GM23338 (cell line): Measurements from ENCODE around the gene PMIS2. TPM values are rescaled to one million over a fixed set of nuclear protein-coding genes. Genes with fewer than 3 reads are reported as not detected.

ENCODE experiments used
- ATAC-seq: fragments of 200-7000 bp; cut with Tn5 transposase; 3 replicates; pipeline ENCODE4 v1.9.1; 2020
- DNase-seq: peaks from one replicate; pipeline ENCODE4 v3.0.0-alpha.2; 2015; ENCODE audit warnings: low spot score
- H2AFZ ChIP-seq: fragments of 200-600 bp; sonication (generic); 2 replicates; pipeline ENCODE4 v1.8.0; 2016; ENCODE audit warnings: antibody characterized with exemption, mild to moderate bottlenecking, moderate library complexity
- H3F3A ChIP-seq: fragments of 200-600 bp; sonication (generic); replicated peaks from 2 replicates; pipeline ENCODE4 v1.8.0; 2017; ENCODE audit warnings: antibody characterized with exemption, mixed run types, low read depth
- H3K27ac ChIP-seq: fragments of 200-600 bp; sonication (generic); 2 replicates; pipeline ENCODE4 v1.6.1; 2016; ENCODE audit warnings: low read depth
- H3K27me3 ChIP-seq: fragments of 200-600 bp; sonication (generic); 2 replicates; pipeline ENCODE4 v1.8.0; 2016; ENCODE audit warnings: mild to moderate bottlenecking, mixed run types, moderate library complexity; ENCODE audit not compliant: insufficient read depth
- H3K36me3 ChIP-seq: fragments of 200-600 bp; sonication (generic); 2 replicates; pipeline ENCODE4 v1.8.0; 2016; ENCODE audit warnings: mild to moderate bottlenecking; ENCODE audit not compliant: insufficient read depth
- H3K4me1 ChIP-seq: fragments of 200-600 bp; sonication (generic); 2 replicates; pipeline ENCODE4 v1.8.0; 2016; ENCODE audit warnings: mild to moderate bottlenecking, moderate library complexity; ENCODE audit not compliant: insufficient read depth
- H3K4me2 ChIP-seq: fragments of 200-600 bp; sonication (generic); 2 replicates; pipeline ENCODE4 v1.7.1; 2017; ENCODE audit warnings: mixed run types
- H3K4me3 ChIP-seq: fragments of 200-600 bp; sonication (generic); 2 replicates; pipeline ENCODE4 v1.6.1; 2016; ENCODE audit warnings: mixed run types
- H3K79me2 ChIP-seq: fragments of 200-600 bp; sonication (generic); replicated peaks from 2 replicates; pipeline ENCODE4 v1.8.0; 2017; ENCODE audit warnings: mild to moderate bottlenecking; ENCODE audit not compliant: insufficient read depth
- H3K9me2 ChIP-seq: fragments of 200-600 bp; sonication (generic); 2 replicates; pipeline ENCODE4 v1.8.0; 2017; ENCODE audit not compliant: insufficient read depth
- H4K20me1 ChIP-seq: fragments of 200-600 bp; sonication (generic); replicated peaks from 2 replicates; pipeline ENCODE4 v1.8.0; 2017; ENCODE audit warnings: mild to moderate bottlenecking; ENCODE audit not compliant: insufficient read depth
- H3K27ac Mint-ChIP-seq: 2 replicates; pipeline ENCODE4 v1.8.0; 2020; ENCODE audit warnings: inconsistent platforms, mild to moderate bottlenecking, moderate library complexity, mixed read lengths
- H3K27me3 Mint-ChIP-seq: 3 replicates; pipeline ENCODE4 v1.8.0; 2022; ENCODE audit warnings: low read depth, mild to moderate bottlenecking, moderate library complexity, mixed read lengths, inconsistent platforms; ENCODE audit not compliant: insufficient read depth, poor library complexity
- H3K36me3 Mint-ChIP-seq: 3 replicates; pipeline ENCODE4 v1.8.0; 2021; ENCODE audit warnings: low read depth, mild to moderate bottlenecking, inconsistent platforms, moderate library complexity, mixed read lengths
- H3K4me1 Mint-ChIP-seq: 3 replicates; pipeline ENCODE4 v1.8.0; 2020; ENCODE audit warnings: mild to moderate bottlenecking, inconsistent platforms, mixed read lengths
- H3K4me3 Mint-ChIP-seq: 3 replicates; pipeline ENCODE4 v1.8.0; 2021; ENCODE audit warnings: moderate library complexity, mild to moderate bottlenecking, inconsistent platforms, mixed read lengths
- H3K9me3 Mint-ChIP-seq: 3 replicates; pipeline ENCODE4 v1.8.0; 2020; ENCODE audit warnings: moderate library complexity, mild to moderate bottlenecking, inconsistent platforms, mixed read lengths
- CREB1 ChIP-seq: fragments of 250-450 bp; sonication (Bioruptor Pico); IDR thresholded peaks from 2 replicates; pipeline ENCODE4 v1.5.0; 2020; ENCODE audit warnings: low read depth, mild to moderate bottlenecking, moderate library complexity
- EZH2 ChIP-seq: fragments of 200-600 bp; sonication (generic); IDR thresholded peaks from one replicate; pipeline ENCODE4 v1.8.0; 2017; ENCODE audit warnings: antibody characterized with exemption, mild to moderate bottlenecking, low read depth; ENCODE audit not compliant: unreplicated experiment
- EZH2phosphoT487 ChIP-seq: fragments of 200-600 bp; sonication (generic); IDR thresholded peaks from one replicate; pipeline ENCODE4 v1.8.1; 2018; ENCODE audit warnings: antibody characterized with exemption; ENCODE audit not compliant: unreplicated experiment
- JUNB ChIP-seq: IDR thresholded peaks from one replicate; pipeline ENCODE4 v1.6.1; 2016; ENCODE audit warnings: antibody characterized with exemption; ENCODE audit not compliant: unreplicated experiment
- NANOG ChIP-seq: IDR thresholded peaks from 2 replicates; pipeline ENCODE4 v1.6.1; 2016; ENCODE audit warnings: antibody characterized with exemption, borderline replicate concordance
- POLR2AphosphoS5 ChIP-seq: IDR thresholded peaks from 2 replicates; pipeline ENCODE4 v1.6.1; 2016; ENCODE audit warnings: antibody characterized with exemption, low read depth
- STAT1 ChIP-seq: IDR thresholded peaks from one replicate; pipeline ENCODE4 v1.6.1; 2016; ENCODE audit warnings: antibody characterized with exemption; ENCODE audit not compliant: unreplicated experiment
- ZNF114 ChIP-seq: fragments of 250-450 bp; sonication (Bioruptor Pico); IDR thresholded peaks from 2 replicates; pipeline ENCODE4 v1.5.0; 2020; ENCODE audit warnings: mild to moderate bottlenecking, moderate library complexity
- ZNF331 ChIP-seq: fragments of 250-450 bp; sonication (Bioruptor Pico); IDR thresholded peaks from 2 replicates; pipeline ENCODE4 v1.5.0; 2020; ENCODE audit warnings: low read depth, mild to moderate bottlenecking, moderate library complexity
- polyA plus RNA-seq: library from polyadenylated mRNA; unstranded; fragments of >200 nt; fragmentation: Nextera tagmentation; extraction: Ambion mirVana; gene quantifications from 2 replicates; pipeline ENCODE4 v1.2.1, GENCODE V29; 2016
- total RNA-seq: library from RNA; depleted of rRNA; stranded (reverse); fragments of >200 nt; shearing (Covaris generic); gene quantifications from 2 replicates; pipeline ENCODE4 v1.2.3, GENCODE V29; 2014
- TF ChIP-seq, protein P1 (sequence below): IDR thresholded peaks from one replicate; pipeline ENCODE4 v1.6.1; 2018; ENCODE audit warnings: antibody characterized with exemption; ENCODE audit not compliant: unreplicated experiment
- TF ChIP-seq, protein P2 (sequence below): IDR thresholded peaks from 2 replicates; pipeline ENCODE4 v1.6.1; 2016; ENCODE audit warnings: antibody characterized with exemption
- TF ChIP-seq, protein P3 (sequence below), 2 experiments: fragments of 200-600 bp in 1 of 2; sonication (generic) in 1 of 2; conservative IDR thresholded peaks; 2 replicates each; pipeline versions ENCODE4 v1.5.1 to v1.6.1; 2016 to 2017; ENCODE audit warnings: antibody characterized with exemption in 2 of 2, low read depth in 2 of 2, mild to moderate bottlenecking in 2 of 2, moderate library complexity in 1 of 2

PMIS2 gene
- total and polyA plus RNA-seq, 2 experiments from 2014 or later, result not detected

DNA sequence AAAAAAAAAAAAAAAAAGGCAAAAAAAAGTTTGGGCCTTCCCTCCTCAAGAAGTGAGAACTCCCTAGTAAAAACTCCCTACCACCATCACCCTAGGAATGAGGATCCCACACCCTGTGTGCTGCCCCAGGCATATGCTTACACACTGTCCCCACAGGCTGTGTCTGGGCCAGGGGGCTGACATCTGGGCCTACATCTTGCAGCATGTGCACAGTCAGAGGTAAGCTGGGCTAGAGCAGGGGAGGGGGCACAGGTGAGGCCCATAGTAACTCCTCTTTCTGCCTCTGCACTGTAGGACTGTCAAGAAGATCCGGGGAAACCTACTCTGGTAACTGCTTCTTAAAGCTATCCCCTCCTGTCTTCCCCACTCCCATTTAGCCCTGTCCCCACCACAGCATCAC, 27.6 kb downstream of the PMIS2 start (continued):
- TF ChIP-seq, protein P1, sequence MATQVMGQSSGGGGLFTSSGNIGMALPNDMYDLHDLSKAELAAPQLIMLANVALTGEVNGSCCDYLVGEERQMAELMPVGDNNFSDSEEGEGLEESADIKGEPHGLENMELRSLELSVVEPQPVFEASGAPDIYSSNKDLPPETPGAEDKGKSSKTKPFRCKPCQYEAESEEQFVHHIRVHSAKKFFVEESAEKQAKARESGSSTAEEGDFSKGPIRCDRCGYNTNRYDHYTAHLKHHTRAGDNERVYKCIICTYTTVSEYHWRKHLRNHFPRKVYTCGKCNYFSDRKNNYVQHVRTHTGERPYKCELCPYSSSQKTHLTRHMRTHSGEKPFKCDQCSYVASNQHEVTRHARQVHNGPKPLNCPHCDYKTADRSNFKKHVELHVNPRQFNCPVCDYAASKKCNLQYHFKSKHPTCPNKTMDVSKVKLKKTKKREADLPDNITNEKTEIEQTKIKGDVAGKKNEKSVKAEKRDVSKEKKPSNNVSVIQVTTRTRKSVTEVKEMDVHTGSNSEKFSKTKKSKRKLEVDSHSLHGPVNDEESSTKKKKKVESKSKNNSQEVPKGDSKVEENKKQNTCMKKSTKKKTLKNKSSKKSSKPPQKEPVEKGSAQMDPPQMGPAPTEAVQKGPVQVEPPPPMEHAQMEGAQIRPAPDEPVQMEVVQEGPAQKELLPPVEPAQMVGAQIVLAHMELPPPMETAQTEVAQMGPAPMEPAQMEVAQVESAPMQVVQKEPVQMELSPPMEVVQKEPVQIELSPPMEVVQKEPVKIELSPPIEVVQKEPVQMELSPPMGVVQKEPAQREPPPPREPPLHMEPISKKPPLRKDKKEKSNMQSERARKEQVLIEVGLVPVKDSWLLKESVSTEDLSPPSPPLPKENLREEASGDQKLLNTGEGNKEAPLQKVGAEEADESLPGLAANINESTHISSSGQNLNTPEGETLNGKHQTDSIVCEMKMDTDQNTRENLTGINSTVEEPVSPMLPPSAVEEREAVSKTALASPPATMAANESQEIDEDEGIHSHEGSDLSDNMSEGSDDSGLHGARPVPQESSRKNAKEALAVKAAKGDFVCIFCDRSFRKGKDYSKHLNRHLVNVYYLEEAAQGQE, result no peak

DNA sequence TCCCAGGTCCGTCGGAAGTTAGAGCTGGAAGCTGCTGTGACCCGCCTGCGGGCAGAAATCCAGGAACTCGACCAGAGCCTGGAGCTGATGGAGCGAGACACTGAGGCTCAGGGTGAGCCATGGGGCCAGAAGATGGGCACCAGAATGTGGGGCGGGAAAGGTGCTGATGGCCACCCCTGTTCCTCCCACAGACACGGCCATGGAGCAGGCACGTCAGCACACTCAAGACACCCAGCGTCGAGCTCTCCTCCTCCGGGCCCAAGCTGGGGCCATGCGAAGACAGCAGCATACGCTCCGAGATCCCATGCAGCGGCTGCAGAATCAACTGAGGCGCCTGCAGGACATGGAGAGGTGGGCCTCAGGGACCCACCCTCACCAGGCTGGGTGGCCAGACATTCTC, 29.1 kb downstream of the PMIS2 start:
- no peaks in the 10 kb centered on the region for H3K36me3 ChIP-seq
- no peak overlapping the region for H3K4me2 ChIP-seq
- Mint-ChIP-seq H3K4me3 (no peak overlapping the region), H3K27me3 (peaks cover 17% of the 10 kb centered on the region), H3K27ac (no peak overlapping the region), H3K9me3 (no peaks in the 10 kb centered on the region; the same call in 2 of the 3 replicates), H3K4me1 (no peaks in the 10 kb centered on the region), H3K36me3 (peaks cover 14% of the 10 kb centered on the region)
- H3F3A ChIP-seq, result no peaks in the 10 kb centered on the region
- no peaks in the 10 kb centered on the region for H3K27me3 ChIP-seq
- no peak overlapping the region for H3K27ac ChIP-seq
- H2AFZ ChIP-seq, result no peak overlapping the region
- no peak for ATAC-seq
- no peaks in the 10 kb centered on the region for H3K9me2 ChIP-seq
- no peaks in the 10 kb centered on the region for H3K79me2 ChIP-seq
- no peaks in the 10 kb centered on the region for H3K4me1 ChIP-seq
- DNase-seq, result no peak
- no peak overlapping the region for H3K4me3 ChIP-seq
- no peaks in the 10 kb centered on the region for H4K20me1 ChIP-seq
- TF ChIP-seq NANOG (no peak), JUNB (no peak), STAT1 (no peak), EZH2 (no peak), EZH2phosphoT487 (no peak), ZNF114 (no peak), POLR2AphosphoS5 (no peak), ZNF331 (CRISPR knock-in tag) (no peak), CREB1 (no peak)
- TF ChIP-seq, protein P1, result no peak
- TF ChIP-seq, protein P2, sequence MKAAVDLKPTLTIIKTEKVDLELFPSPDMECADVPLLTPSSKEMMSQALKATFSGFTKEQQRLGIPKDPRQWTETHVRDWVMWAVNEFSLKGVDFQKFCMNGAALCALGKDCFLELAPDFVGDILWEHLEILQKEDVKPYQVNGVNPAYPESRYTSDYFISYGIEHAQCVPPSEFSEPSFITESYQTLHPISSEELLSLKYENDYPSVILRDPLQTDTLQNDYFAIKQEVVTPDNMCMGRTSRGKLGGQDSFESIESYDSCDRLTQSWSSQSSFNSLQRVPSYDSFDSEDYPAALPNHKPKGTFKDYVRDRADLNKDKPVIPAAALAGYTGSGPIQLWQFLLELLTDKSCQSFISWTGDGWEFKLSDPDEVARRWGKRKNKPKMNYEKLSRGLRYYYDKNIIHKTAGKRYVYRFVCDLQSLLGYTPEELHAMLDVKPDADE, result no peak
- TF ChIP-seq, protein P3, sequence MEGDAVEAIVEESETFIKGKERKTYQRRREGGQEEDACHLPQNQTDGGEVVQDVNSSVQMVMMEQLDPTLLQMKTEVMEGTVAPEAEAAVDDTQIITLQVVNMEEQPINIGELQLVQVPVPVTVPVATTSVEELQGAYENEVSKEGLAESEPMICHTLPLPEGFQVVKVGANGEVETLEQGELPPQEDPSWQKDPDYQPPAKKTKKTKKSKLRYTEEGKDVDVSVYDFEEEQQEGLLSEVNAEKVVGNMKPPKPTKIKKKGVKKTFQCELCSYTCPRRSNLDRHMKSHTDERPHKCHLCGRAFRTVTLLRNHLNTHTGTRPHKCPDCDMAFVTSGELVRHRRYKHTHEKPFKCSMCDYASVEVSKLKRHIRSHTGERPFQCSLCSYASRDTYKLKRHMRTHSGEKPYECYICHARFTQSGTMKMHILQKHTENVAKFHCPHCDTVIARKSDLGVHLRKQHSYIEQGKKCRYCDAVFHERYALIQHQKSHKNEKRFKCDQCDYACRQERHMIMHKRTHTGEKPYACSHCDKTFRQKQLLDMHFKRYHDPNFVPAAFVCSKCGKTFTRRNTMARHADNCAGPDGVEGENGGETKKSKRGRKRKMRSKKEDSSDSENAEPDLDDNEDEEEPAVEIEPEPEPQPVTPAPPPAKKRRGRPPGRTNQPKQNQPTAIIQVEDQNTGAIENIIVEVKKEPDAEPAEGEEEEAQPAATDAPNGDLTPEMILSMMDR (conservative IDR thresholded peaks at IDR 0.05; ENCODE audit: low read depth in 2 of 2), result no peak
